Measurements from ENCODE around the gene SLC25A45. TPM values are rescaled to one million over a fixed set of nuclear protein-coding genes. Genes with fewer than 3 reads are reported as not detected.

Gene SLC25A45
- total RNA-seq, 1 donor from 2014 or later: 5.3 TPM

- H3K27ac Mint-ChIP-seq: peak overlapping the region; percentile 42
- H3K27me3 Mint-ChIP-seq: no peaks in the 10 kb centered on the region
- no peak for DNase-seq (ENCODE audit: low spot score, unreplicated experiment)
- no peaks in the 10 kb centered on the region for H3K9me3 Mint-ChIP-seq (ENCODE audit: low read depth)
- H3K4me3 Mint-ChIP-seq (ENCODE audit: low read depth): peak overlapping the region; percentile 68
- TF ChIP-seq CTCF (IDR thresholded peaks at IDR 0.05; ENCODE audit: unreplicated experiment): no peak
- no peaks in the 10 kb centered on the region for H3K36me3 Mint-ChIP-seq (ENCODE audit: insufficient read depth)
- H3K4me1 Mint-ChIP-seq (ENCODE audit: low read depth): peaks cover 57% of the 10 kb centered on the region
Measured at GRCh38 chr11:65425971-65426838, 43.8 kb upstream of the SLC25A45 start.

GRCh38 chr11:65425105-65425970 is 42.9 kb upstream of the SLC25A45 start:
- Mint-ChIP-seq H3K9me3 (ENCODE audit: low read depth) (no peaks in the 10 kb centered on the region), H3K27ac (peak overlapping the region; percentile 74), H3K4me1 (ENCODE audit: low read depth) (peaks cover 61% of the 10 kb centered on the region), H3K36me3 (ENCODE audit: insufficient read depth) (no peaks in the 10 kb centered on the region), H3K4me3 (ENCODE audit: low read depth) (peak overlapping the region; percentile 68), H3K27me3 (no peaks in the 10 kb centered on the region)
- peak; percentile 11 for TF ChIP-seq CTCF (IDR thresholded peaks at IDR 0.05; ENCODE audit: unreplicated experiment)
- DNase-seq (ENCODE audit: low spot score, unreplicated experiment): no peak

GRCh38 chr11:65424205-65425104 is 42.0 kb upstream of the SLC25A45 start:
- H3K4me1 Mint-ChIP-seq (ENCODE audit: low read depth): peaks cover 67% of the 10 kb centered on the region
- TF ChIP-seq CTCF (IDR thresholded peaks at IDR 0.05; ENCODE audit: unreplicated experiment): no peak
- no peaks in the 10 kb centered on the region for H3K27me3 Mint-ChIP-seq
- H3K9me3 Mint-ChIP-seq (ENCODE audit: low read depth): no peaks in the 10 kb centered on the region
- peak overlapping the region; percentile 68 for H3K4me3 Mint-ChIP-seq (ENCODE audit: low read depth)
- peak overlapping the region; percentile 74 for H3K27ac Mint-ChIP-seq
- H3K36me3 Mint-ChIP-seq (ENCODE audit: insufficient read depth): no peaks in the 10 kb centered on the region
- DNase-seq (ENCODE audit: low spot score, unreplicated experiment): no peak

- peak overlapping the region; percentile 99 for H3K27ac Mint-ChIP-seq
- TF ChIP-seq CTCF (IDR thresholded peaks at IDR 0.05; ENCODE audit: unreplicated experiment): no peak
- no peaks in the 10 kb centered on the region for H3K27me3 Mint-ChIP-seq
- H3K36me3 Mint-ChIP-seq (ENCODE audit: insufficient read depth): no peaks in the 10 kb centered on the region
- peak overlapping the region; percentile 68 for H3K4me3 Mint-ChIP-seq (ENCODE audit: low read depth)
- H3K4me1 Mint-ChIP-seq (ENCODE audit: low read depth): peaks cover 72% of the 10 kb centered on the region
- no peak for DNase-seq (ENCODE audit: low spot score, unreplicated experiment)
- no peaks in the 10 kb centered on the region for H3K9me3 Mint-ChIP-seq (ENCODE audit: low read depth)
Measured at GRCh38 chr11:65423516-65424204, 41.2 kb upstream of the SLC25A45 start.
